Activated CD4-positive, alpha-beta T cell treated with anti-CD3 and anti-CD28 coated beads, Interleukin-10, Interleukin-2, amounts not matched to agents 100 ng/mL and 50 ng/mL, durations not matched to agents 16 hours and 8 hours (primary cell): ENCODE measurements around the gene TDRD1.
"Not testable (repeated sequence)": the region's sequence is repeated elsewhere in the genome, so short reads cannot be mapped to it uniquely, and the experiment has no call there.

Experiments
- DNase-seq: peaks from one replicate; pipeline ENCODE4 v3.0.0-alpha.2; 2020

The TDRD1 gene, protein sequence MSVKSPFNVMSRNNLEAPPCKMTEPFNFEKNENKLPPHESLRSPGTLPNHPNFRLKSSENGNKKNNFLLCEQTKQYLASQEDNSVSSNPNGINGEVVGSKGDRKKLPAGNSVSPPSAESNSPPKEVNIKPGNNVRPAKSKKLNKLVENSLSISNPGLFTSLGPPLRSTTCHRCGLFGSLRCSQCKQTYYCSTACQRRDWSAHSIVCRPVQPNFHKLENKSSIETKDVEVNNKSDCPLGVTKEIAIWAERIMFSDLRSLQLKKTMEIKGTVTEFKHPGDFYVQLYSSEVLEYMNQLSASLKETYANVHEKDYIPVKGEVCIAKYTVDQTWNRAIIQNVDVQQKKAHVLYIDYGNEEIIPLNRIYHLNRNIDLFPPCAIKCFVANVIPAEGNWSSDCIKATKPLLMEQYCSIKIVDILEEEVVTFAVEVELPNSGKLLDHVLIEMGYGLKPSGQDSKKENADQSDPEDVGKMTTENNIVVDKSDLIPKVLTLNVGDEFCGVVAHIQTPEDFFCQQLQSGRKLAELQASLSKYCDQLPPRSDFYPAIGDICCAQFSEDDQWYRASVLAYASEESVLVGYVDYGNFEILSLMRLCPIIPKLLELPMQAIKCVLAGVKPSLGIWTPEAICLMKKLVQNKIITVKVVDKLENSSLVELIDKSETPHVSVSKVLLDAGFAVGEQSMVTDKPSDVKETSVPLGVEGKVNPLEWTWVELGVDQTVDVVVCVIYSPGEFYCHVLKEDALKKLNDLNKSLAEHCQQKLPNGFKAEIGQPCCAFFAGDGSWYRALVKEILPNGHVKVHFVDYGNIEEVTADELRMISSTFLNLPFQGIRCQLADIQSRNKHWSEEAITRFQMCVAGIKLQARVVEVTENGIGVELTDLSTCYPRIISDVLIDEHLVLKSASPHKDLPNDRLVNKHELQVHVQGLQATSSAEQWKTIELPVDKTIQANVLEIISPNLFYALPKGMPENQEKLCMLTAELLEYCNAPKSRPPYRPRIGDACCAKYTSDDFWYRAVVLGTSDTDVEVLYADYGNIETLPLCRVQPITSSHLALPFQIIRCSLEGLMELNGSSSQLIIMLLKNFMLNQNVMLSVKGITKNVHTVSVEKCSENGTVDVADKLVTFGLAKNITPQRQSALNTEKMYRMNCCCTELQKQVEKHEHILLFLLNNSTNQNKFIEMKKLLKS

DNA sequence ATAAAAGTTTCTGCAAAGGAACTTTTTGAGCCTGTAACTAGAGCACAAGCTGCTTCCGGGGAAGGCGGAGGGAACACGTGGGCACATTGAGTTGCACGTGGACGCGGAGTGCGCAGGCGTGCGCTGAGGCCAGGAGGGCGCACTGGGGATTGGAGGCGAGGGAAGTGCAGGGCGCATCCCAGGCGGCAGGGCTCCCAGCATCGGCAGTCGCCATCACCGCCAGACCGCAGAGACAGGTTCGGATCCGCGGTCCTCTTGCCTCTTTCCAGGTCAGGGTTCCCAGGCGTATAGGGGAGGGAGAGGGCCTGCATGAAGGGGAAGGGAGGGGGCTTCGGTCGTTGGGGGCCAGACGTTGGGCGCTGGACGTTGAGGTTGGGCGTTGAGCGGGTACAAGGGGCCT, at the start of gene TDRD1:
Gene TDRD1, plus strand, starts transcription at position 206 of the 400 bp plus-strand sequence. CDS start 8,479 bp downstream, outside the sequence.
- DNase-seq: no peak

DNA sequence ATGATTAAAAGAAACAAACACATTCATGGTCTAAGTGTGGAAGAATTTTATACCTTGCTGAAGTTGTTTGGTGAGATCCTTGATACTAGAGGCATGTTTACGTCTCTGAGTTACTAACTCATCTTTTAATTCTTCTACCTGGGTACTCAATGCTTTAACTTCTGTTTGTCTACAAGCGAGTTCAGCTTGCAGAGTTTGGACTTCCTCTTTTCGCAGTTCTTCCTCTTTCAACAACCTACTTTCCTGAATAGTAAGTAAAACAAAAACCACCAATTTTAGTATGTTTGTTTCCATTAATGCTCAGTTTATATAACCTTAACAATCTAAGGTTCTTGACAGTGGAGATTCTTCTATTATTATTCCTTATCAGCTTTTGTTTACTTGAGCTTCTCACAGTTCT, 48.1 kb upstream of the TDRD1 start:
- DNase-seq: no peak

DNA sequence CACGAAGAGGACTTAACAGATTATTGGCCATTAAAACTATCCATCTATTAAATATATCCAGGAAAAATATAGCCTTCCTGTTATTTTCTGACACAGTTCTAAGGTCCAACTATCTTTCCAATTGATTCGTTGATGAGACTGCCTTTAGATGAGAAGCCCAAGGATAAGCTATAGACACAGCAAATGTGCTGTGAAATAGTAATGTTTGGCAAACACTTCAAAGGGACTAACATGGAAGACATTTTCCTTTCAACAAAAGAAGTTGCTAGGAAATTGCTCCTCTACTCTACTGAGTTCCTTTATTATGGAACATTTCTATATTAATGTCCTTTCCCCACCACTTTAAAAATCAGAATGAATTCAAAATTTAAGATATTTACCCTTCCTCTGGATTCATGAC, 43.7 kb upstream of the TDRD1 start:
- no peak for DNase-seq

DNA sequence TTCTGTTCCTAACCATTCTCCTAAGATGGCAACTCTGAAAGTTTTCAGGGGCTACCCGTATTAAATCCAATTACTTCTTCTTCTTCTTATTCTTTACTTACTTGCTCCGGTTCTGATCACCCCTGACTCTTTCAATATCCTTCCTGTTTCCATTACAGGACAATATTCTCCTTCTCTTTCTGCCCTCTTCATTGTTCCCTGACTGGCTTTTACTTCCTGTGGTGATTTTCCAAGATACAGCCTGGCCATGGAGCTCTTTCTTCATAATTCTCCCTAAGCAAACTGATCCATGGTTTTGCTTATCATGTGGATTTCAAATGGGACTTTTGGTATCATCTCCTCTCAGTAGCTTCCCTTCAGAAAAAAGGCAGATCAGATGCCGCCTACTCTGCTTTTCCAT, 40.6 kb upstream of the TDRD1 start:
- no peak for DNase-seq

DNA sequence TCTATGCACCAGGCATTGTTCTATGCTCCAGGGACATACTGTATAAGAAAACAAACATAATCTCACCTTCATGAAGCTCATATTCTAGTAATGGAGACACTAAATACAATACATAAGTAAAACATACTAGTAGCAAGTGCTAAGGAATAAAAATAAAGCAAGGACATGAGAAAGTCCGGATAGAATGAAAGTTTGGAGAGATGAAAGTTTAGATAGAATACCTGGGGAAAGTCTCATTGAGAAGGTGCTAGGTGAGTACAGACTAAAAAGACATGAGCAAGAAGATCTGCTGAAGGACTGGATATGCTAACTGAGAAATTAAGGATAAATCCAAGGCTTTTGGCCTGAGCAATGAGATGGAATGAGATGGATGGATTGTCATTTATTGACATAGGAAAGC, 39.1 kb upstream of the TDRD1 start:
- DNase-seq: no peak

DNA sequence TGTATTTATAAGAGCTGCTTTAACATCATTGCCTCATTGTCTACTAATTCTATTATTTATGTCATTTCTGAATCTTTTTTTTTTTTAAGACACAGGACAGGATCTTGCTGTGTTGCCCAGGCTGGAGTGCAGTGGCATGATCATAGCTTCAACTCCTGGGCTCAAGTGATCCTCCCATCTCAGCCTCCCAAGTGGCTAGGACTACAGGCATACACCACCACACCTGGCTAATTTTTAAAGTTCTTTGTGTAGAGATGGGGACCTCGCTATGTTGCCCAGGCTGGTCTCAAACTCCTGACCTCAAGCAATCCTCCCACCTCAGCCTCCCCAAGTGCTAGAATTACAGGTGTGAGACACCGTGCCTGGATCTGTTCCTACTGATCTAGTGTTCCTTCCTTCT, 38.3 kb upstream of the TDRD1 start:
- not testable (repeated sequence) for DNase-seq

DNA sequence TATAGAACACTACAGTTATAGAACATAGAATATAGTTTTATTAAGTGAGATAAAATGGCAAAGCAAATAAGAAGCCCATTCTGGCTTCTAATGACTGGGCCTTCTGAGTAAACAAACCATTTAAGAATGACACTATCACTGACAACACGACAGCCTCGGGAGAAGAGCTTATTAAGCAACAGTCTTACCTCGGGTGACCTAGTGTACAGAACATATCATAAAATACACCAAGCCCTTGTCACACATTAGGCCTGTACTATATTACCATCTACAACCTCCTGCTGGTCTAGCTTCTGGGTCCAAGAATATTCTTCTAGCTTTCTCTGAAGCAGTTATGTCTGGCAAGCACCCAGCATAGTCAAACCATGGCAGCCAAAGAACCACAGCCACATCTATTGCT, 37.1 kb upstream of the TDRD1 start:
- DNase-seq: no peak

DNA sequence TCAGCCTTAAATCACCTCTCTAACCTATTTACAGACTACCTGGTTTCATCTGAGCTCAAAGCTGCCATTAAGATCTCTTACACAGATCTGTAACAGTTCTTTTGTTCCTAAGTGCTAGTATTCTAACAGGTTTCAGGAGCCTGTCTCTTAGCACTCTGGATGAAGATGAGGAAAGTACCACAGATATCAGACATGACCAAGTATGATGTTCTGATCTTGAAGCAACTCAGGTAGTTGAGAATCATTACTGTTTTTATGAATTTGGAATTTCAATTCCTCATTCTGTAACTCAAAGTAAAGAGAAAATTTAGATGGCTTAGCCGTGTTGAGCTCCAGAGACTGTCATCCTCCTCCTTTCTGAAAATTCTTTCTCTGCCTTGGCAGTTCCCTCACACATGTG, 36.0 kb upstream of the TDRD1 start:
- no peak for DNase-seq

DNA sequence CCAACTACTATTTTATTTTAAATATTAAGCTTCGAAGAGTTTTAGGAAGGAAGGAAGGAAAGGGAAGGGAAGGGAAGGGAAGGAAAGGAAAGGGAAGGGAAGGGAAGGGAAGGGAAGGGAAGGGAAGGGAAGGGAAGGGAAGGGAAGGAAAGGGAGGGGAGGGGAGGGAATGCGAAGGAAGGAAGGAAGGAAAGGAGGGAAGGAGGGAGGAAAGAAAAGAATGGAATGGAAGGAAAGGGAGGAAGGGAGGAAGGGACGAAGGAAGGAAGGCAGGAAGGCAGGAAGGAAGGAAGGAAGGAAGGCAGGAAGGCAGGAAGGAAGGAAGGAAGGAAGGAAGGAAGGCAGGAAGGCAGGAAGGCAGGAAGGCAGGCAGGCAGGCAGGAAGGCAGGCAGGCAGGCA, 29.7 kb upstream of the TDRD1 start:
- DNase-seq: not testable (repeated sequence)

DNA sequence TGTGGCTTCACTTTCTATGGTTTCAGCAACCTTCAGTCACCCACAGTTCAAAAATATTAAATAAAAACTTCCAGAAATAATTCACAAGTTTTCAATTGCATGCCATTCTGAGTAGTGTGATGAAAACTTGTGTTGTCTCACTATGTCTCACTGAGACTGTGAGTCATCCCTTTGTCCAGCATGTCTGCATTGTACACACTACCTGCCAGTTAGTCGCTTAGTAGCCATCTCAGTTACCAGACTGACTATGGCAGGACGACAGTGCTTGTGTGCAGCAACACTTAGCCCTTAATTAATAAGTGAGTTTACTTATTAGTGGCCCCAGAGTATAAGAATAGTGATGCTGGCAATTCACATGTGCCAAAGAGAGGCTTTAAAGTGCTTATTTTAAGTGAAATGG, 27.7 kb upstream of the TDRD1 start:
- DNase-seq: peak; percentile 17

DNA sequence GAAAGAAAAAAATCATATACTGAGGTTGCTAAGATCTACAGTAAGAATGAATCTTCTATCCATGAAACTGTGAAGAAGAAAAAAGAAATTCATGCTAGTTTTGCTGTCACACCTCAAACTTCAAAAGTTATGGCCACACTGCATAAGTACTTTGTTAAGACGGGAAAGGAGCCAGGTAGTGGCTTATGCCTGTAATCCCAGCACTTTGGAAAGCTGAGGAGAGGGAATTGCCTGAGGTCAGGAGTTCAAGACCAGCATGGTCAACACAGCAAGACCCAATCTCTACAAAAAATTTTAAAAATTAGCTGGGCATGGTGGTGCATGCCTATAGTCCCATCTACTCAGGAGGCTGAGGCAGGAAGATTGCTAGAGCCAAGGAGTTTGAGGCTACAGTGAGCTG, 27.3 kb upstream of the TDRD1 start:
- no peak for DNase-seq

DNA sequence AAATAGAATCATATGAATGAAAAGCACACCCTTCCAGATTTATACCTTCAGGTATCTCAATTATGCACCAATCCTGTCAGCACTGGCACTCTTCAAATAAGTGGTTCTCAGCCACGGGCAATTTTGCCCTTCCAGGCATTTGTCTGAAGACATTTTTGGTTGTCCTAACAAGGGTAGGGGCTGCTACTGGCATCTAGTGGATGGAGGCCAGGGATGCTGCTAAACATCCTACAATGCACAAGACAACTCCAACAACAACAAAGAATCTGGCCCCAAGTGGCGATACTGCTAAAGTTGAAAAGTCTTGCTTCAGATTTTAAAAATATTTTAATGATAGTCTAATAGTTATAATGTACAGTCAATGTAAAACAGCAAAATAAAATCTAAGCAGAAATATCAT, 21.2 kb upstream of the TDRD1 start:
- DNase-seq: no peak

DNA sequence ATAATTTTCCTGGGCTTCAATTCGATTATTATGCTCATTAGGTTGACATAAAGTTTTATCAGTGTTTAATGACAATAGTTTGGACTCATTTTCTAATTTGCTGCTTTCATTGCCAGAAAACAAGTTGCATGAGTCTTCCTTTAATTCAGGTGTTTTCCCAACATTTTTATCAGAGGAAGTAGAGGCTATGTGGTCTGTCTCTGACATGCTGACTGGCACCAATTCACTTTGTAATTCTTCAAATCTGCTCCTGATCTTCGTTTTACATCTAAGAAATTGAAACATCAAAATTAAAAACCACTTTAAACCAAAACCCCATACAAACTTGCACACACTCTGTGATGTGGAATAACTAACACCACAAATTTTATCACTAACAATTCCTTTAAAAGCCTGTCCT, 16.1 kb upstream of the TDRD1 start:
- DNase-seq: no peak

DNA sequence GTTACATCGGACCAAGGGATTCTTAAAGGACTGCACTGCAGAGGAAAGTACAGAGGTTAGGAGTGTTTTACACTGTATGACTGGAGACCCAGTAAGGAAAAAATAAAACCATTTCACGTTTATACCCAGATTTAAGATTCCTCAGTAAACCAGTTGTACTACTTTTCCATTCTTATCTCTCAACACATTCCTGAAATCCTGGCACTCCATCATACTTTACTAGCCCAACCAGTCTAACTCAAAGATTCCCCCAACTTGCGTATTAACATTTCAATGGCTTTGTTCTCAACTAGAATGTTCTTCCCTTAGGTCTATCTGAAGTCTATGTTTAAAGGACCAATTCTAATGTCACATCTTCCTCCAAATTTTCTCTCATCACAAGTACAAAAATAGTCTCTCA, 13.1 kb upstream of the TDRD1 start:
- no peak for DNase-seq

DNA sequence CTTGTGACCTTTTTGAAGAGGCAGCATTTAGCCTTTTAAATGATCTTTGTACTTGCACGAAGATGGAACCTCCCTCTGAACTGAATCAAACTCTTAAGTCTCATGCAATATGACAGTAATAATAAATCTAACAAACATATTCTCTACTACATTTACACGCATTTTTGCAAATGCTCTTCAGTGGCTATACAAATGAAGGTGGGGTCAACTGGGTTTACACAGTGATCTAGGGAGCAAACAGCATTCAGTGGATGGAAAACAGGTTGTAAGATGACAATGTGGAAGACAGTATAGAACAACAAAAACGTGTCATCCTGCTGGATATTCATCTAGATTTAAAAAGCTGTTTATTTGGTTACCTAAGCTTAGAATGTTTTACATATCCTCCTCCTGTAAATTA, 12.7 kb upstream of the TDRD1 start:
- no peak for DNase-seq

DNA sequence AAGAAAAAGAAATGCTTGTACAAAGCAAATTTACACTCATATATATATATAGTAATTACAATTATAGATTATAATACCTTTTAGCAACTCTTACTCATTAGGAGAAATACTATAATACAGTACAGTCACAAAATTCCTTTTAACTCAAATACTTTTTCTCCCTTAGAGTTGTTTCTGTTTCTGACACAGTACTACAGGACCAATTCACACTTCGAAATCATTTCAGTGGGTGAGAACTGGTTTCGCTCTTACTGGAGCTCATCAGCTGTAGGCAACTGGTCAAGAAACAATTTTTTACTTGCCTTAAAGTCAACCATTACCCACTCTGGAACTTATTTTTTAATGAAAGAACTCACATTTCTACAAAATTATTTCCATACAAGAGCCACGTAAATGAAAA, 11.2 kb upstream of the TDRD1 start:
- peak; percentile 29 for DNase-seq

DNA sequence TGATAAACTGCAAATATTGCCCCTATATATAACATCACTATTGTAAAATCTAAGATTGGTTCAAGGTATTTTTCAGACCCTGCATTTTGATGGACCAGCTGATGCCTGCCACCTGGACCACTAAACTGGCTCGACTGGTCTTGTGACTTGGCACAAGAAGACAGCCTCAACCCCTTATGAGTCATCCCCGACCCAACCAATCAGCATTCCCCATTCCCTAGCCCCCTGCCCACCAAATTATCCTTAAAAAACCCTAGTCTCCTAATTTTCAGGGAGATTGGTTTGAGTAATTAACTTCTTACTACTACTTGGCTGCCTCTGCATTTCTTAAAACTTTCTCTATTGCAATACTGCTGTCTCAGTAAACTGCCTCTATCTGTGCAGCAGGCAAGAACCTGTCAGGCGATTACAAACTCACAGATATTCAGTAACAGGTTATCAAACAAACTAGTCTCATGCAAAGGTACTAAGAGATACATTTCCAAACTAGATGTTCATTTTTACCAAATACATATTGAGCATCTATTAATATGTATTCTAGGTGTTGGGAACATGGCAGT, 10.6 kb upstream of the TDRD1 start:
- no peak for DNase-seq

DNA sequence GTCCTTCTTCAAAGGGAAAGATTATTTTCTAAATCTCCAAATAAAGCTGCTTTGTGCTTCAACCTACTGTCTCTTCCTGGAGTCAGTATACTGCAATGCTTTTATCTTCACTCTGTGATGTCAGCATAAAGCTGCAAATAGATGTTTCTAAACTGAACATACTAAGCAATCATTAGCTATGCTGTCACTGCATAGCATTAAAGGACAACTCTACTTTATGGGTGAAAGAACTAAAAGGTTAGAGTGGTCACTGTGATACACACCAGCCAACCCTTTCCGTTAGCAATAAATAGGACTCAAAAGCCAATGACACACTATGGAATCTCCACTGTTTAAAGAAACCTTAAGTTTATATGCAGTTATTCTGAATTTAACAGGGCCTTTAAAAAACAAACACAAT, 6.9 kb upstream of the TDRD1 start:
- DNase-seq: no peak

DNA sequence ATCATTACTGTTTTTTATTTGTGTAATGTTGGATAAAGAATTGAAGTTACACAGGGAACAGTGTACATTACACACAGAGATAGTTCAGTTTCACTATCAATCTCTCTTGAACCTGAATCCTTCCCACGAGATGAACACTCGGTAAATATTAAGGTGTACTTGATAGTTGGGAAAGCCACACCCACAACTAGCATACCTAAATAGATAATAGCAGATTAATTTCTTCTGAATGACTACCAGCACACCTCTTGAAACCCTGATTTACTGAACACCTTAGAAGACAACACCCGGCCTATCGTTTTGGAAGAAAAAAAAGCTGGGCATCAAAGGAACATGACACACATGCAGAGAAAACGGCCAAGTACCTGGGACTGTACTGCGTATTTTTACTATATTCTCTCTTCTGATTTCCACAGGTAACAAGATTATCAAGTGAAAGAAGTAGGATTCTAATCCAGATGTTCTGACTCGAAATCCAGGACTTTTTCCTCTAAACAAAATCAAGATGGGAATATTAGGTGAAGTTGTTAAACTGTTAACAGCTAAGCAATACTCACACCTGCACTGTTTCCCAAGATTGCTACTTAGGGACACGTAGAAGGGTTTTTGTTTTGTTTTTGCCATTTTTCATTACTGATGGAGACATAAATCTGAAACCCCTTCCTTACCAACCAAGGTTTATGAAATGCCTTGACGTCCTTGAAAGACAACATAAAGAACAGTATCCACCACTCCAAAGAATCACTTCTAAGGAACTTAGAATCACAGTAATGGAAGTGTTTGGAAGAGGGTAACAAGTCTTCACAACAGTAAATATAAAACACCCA, 6.2 kb upstream of the TDRD1 start:
- no peak for DNase-seq

DNA sequence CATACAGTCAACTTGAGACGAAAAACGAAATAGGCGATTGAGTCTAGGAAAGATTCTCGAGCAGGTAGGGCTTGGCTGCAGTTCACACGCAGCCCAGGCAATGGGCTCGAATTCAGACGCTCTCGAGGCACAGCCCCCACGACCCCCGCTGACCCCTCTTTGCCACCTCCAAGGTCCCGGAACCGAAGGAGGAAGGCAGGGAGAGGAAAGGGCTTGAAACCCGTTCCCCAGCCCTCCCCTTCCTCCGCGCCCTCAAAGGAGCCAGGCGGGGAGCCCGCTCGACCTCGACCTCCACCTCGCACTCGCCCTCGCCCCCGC, 5.6 kb upstream of the TDRD1 start:
- DNase-seq: peak; percentile 18

DNA sequence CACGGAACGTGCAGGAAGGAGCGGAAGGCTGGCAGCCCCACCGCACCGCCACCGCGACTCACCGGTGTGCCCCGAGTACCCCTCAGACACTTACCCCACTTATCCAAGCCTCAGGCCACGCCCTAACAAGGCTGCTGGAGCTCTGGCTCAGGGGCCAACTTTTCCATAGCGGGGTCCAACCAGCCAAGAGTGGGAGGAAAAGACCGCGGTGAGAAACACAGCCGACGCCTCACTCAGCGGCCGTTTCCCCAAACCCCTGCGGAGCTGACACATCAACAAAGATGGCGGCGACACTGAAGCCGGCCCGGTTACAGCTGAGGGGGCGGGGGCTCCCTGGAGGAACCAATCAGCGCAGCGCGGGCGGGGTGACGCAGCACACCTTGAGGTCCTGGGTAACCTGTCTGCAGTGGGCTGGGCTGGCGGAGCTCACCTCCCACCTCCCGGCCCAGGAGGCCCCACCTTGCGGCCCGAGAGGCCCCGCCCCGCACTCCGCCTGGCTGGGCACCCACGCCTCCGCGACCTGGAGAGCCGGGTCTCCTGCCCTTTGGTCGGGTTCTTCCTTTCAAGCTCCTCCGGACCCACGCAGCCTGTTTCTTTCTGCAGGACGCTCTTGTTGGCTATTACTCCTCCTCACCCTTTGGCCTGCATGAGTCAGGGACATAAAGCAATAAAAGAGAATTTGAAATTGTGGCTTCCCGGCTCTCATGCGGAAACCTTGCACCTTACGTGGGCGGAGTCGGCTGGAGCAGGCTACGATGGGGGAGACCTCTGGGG, 5.0 kb upstream of the TDRD1 start, which contains the start of gene CCDC186:
Gene CCDC186, minus strand, starts transcription at position 283 of the 774 bp plus-strand sequence. CDS start 10,935 bp downstream, outside the sequence.
- DNase-seq: peak; percentile 97
